Liver (tissue), 3 donors: ENCODE data around the gene ASIC4.

Source experiments
- CTCF ChIP-seq: fragments of 150-350 bp; IDR thresholded peaks from 2 replicates; pipeline ENCODE4 v1.5.1; 2017; ENCODE audit warnings: improper control_type of control experiment, low read depth, low read length; ENCODE audit not compliant: missing input control
- EGR1 ChIP-seq, 2 donors: IDR thresholded peaks; 2 replicates each; pipeline ENCODE4 v1.6.1; 2016 to 2018; ENCODE audit warnings: antibody characterized with exemption in 2 of 2, low read depth in 2 of 2
- FOXA1 ChIP-seq: IDR thresholded peaks from 2 replicates; pipeline ENCODE4 v1.6.1; 2016; ENCODE audit warnings: antibody characterized with exemption
- FOXA2 ChIP-seq: IDR thresholded peaks from 2 replicates; pipeline ENCODE4 v1.6.1; 2016; ENCODE audit warnings: antibody characterized with exemption
- GABPA ChIP-seq, 2 donors: IDR thresholded peaks in 1 of 2; conservative IDR thresholded peaks in 1 of 2; 2 replicates each; pipeline ENCODE4 v1.6.1; 2016; ENCODE audit warnings: antibody characterized with exemption in 2 of 2, mild to moderate bottlenecking in 1 of 2, moderate library complexity in 1 of 2
- HNF4A ChIP-seq, 2 donors: conservative IDR thresholded peaks; 2 replicates each; pipeline ENCODE4 v1.6.1; 2016; ENCODE audit warnings: antibody characterized with exemption in 2 of 2, mild to moderate bottlenecking in 2 of 2
- JUND ChIP-seq, 2 donors: IDR thresholded peaks; 2 replicates each; pipeline ENCODE4 v1.6.1; 2016; ENCODE audit warnings: antibody characterized with exemption in 2 of 2
- RAD21 ChIP-seq, 2 donors: IDR thresholded peaks; 2 replicates each; pipeline ENCODE4 v1.6.1; 2016; ENCODE audit warnings: antibody characterized with exemption in 2 of 2, mild to moderate bottlenecking in 2 of 2
- RXRA ChIP-seq, 2 donors: IDR thresholded peaks; 2 replicates each; pipeline ENCODE4 v1.6.1; 2017 to 2018; ENCODE audit warnings: antibody characterized with exemption in 2 of 2, mild to moderate bottlenecking in 1 of 2
- SP1 ChIP-seq: IDR thresholded peaks from 2 replicates; pipeline ENCODE4 v1.6.1; 2018; ENCODE audit warnings: antibody characterized with exemption, mild to moderate bottlenecking
- TAF1 ChIP-seq: conservative IDR thresholded peaks from 2 replicates; pipeline ENCODE4 v1.6.1; 2016; ENCODE audit warnings: antibody characterized with exemption, mild to moderate bottlenecking
- YY1 ChIP-seq: IDR thresholded peaks from 2 replicates; pipeline ENCODE4 v1.6.1; 2016; ENCODE audit warnings: antibody characterized with exemption, mild to moderate bottlenecking
- TF ChIP-seq, protein P1 (sequence below): IDR thresholded peaks from 2 replicates; pipeline ENCODE4 v1.6.1; 2016; ENCODE audit warnings: antibody characterized with exemption, mild to moderate bottlenecking
- TF ChIP-seq, protein P2 (sequence below): IDR thresholded peaks from 2 replicates; pipeline ENCODE4 v1.6.1; 2016; ENCODE audit warnings: antibody characterized with exemption
- donor health status: healthy.
- donor health status: healthy.

DNA sequence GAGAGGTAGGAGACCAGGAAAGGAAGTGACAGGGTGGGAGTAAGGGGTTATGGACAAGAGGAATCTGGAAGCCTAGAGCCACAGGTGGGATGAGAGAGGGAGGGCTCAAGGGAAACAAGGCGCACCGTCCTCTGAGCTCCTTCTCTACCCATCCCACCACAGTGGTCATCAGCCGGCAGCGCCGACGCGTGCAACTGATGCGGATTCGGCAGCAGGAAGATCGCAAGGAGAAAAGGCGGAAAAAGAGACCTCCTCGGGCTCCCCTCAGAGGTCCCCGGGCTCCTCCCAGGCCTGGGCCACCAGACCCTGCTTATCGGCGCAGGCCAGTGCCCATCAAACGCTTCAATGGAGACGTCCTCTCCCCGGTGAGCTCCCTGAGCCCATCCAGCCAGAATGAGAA is 34.7 kb downstream of the ASIC4 start:
- TF ChIP-seq YY1: no peak
- TF ChIP-seq, protein P1, sequence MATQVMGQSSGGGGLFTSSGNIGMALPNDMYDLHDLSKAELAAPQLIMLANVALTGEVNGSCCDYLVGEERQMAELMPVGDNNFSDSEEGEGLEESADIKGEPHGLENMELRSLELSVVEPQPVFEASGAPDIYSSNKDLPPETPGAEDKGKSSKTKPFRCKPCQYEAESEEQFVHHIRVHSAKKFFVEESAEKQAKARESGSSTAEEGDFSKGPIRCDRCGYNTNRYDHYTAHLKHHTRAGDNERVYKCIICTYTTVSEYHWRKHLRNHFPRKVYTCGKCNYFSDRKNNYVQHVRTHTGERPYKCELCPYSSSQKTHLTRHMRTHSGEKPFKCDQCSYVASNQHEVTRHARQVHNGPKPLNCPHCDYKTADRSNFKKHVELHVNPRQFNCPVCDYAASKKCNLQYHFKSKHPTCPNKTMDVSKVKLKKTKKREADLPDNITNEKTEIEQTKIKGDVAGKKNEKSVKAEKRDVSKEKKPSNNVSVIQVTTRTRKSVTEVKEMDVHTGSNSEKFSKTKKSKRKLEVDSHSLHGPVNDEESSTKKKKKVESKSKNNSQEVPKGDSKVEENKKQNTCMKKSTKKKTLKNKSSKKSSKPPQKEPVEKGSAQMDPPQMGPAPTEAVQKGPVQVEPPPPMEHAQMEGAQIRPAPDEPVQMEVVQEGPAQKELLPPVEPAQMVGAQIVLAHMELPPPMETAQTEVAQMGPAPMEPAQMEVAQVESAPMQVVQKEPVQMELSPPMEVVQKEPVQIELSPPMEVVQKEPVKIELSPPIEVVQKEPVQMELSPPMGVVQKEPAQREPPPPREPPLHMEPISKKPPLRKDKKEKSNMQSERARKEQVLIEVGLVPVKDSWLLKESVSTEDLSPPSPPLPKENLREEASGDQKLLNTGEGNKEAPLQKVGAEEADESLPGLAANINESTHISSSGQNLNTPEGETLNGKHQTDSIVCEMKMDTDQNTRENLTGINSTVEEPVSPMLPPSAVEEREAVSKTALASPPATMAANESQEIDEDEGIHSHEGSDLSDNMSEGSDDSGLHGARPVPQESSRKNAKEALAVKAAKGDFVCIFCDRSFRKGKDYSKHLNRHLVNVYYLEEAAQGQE: no peak
- no peak for TF ChIP-seq CTCF
- TF ChIP-seq JUND (IDR thresholded peaks at IDR 0.05): no peak
- TF ChIP-seq FOXA1: no peak
- TF ChIP-seq, protein P2, sequence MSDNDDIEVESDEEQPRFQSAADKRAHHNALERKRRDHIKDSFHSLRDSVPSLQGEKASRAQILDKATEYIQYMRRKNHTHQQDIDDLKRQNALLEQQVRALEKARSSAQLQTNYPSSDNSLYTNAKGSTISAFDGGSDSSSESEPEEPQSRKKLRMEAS: no peak
- TF ChIP-seq GABPA (IDR thresholded peaks at IDR 0.05 in 1 of 2, conservative IDR thresholded peaks at IDR 0.05 in 1 of 2): no peak
- no peak for TF ChIP-seq RAD21 (IDR thresholded peaks at IDR 0.05)
- TF ChIP-seq FOXA2: no peak
- TF ChIP-seq EGR1 (IDR thresholded peaks at IDR 0.05; ENCODE audit: low read depth in 2 of 2): no peak
- no peak for TF ChIP-seq TAF1
- TF ChIP-seq HNF4A (conservative IDR thresholded peaks at IDR 0.05): no peak
- no peak for TF ChIP-seq SP1
- no peak for TF ChIP-seq RXRA (IDR thresholded peaks at IDR 0.05)
